Ishikawa (cell line): ENCODE data around the gene SKAP1.

ENCODE experiments used
- EP300 ChIP-seq: IDR thresholded peaks from 2 replicates; pipeline ENCODE4 v1.6.1; 2012; ENCODE audit warnings: borderline replicate concordance
- REST ChIP-seq: IDR thresholded peaks from 2 replicates; pipeline ENCODE4 v1.6.1; 2012; ENCODE audit warnings: low read depth, mild to moderate bottlenecking

DNA sequence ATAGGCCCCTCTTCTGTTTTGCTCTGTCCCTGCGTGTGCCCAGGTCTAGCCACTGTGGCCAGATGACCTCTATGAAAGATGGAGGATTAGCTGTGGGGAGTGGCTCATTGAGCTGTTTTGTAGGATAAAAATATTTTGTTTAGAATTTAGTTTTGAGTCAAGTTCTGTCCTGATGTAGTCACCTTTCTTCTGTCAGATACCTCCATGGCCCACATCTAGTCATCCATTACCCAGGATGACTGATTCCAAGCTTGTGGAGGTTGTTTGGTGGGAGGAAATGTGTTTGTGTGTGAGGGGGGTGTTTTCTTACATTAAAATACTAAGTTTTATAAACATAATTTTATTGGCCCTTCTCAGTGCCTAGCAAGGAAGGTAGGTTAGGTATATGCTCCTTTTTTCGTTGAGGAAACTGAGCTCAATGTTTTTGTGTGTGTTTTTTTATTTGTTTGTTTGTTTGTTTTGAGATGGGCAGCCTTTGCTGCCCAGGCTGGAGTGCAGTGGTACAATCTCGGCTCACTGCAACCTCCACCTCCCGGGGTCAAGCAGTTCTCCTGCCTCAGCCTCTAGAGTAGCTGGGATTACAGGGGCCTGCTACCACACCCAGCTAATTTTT is 306.1 kb downstream of the SKAP1 start:
- TF ChIP-seq EP300 = no peak
- no peak for TF ChIP-seq REST
